GM18873 (cell line): Measurements from ENCODE around the gene PMS2.
"Not testable (repeated sequence)": the region's sequence is repeated elsewhere in the genome, so short reads cannot be mapped to it uniquely, and the experiment has no call there.

ENCODE experiments used
- ATAC-seq: cut with Tn5 transposase; IDR thresholded peaks from one replicate; pipeline ENCODE4 v1.9.1; 2021; ENCODE audit warnings: mild to moderate bottlenecking, moderate library complexity, moderate number of reproducible peaks; ENCODE audit not compliant: unreplicated experiment, low FRiP score

The PMS2 gene

GRCh38 chr7:6020371-6021286 lies 11.8 kb upstream of the PMS2 start:
- ATAC-seq = no peak

DNA sequence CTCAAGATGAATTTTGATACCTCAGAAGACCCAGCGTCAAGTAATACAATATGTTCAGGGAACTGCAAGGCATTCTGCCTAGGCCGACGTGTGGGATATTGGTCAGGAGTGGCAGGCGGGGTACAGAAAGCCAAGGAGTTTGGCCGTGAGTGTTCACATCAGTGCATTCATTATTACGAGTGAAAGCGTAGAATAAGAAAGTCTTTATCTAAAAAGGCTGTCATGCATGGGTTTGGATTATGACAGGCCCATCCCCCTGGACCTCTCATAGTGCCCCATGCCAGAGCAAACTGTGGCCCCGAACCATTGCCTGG lies 7.8 kb upstream of the PMS2 start:
- no peak for ATAC-seq

- ATAC-seq = no peak
These were observed 7.2 kb upstream of the PMS2 start for GRCh38 chr7:6015917-6016652.

DNA sequence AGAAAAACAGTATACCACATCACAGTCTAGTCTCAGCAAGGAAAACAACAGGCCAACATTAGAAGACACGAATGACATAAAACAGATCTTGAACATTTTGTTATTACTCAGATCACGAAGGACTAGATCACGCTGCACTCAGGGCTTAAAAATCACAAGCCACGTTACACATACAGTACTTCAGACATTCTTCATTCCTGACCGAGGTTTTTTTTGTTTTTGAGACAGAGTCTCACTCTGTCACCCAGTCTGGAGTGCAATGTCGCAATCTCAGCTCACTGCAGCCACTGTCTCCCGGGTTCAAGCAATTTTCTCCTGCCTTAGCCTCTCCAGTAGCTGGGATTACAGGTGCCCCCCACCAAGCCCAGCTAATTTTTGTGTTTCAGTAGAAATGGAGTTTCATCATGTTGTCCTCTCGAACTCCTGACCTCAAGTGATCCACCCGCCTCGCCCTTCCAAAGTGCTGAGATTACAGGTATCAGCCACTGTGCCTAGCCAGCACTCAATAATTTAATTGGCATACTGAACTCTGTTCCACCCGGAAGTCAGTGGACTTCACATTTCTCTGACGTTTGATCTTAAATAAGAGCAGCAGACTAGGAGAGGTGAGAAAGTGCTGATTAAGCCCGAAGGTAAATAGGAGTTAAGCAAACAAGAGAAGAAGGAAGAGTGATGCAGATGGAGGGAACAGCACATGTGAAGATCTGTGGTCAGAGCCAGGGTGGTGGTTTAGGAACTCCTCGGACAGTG lies 3.7 kb upstream of the PMS2 start:
- ATAC-seq = no peak

DNA sequence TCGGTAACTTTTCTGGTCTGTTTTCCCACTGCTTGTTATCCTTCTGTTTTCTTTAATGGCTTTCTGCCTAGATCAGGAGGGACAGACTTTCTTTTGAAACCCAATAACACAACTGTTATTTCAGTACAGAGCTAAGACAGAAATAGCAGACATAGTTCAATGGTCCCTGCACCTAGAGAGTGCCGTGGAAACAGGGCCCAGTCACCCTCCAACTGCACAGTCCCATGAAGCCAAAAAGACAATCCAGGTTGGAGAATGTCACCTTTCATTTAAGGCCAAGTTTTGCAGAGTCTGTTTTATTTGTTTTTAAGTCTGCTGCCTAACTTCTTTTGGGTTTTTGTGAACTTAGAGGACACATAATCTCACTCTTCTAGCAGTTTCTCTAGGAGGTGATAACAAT lies 2.7 kb upstream of the PMS2 start:
- no peak for ATAC-seq

DNA sequence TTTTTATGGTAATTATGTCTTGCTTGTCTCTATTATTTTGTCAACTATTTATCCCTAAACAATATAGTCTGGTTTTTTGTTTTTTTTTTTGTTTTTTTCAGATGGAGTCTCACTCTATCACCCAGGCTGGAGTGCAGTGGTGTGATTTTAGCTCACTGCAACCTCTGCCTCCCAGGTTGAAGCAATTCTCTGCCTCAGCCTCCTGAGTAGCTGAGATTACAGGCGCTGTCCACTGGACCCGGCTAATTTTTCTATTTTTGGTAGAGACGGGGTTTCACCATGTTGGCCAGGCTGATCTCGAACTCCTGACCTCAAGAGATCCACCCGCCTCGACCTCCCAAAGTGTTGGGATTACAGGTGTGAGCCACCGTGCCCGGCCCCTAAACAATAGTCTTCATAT lies 1.5 kb upstream of the PMS2 start:
- ATAC-seq = not testable (repeated sequence)

- not testable (repeated sequence) for ATAC-seq
These were observed 836 bp downstream of the PMS2 start for GRCh38 chr7:6007835-6008590.

GRCh38 chr7:6007386-6007785 lies 1.5 kb downstream of the PMS2 start:
- ATAC-seq = no peak

DNA sequence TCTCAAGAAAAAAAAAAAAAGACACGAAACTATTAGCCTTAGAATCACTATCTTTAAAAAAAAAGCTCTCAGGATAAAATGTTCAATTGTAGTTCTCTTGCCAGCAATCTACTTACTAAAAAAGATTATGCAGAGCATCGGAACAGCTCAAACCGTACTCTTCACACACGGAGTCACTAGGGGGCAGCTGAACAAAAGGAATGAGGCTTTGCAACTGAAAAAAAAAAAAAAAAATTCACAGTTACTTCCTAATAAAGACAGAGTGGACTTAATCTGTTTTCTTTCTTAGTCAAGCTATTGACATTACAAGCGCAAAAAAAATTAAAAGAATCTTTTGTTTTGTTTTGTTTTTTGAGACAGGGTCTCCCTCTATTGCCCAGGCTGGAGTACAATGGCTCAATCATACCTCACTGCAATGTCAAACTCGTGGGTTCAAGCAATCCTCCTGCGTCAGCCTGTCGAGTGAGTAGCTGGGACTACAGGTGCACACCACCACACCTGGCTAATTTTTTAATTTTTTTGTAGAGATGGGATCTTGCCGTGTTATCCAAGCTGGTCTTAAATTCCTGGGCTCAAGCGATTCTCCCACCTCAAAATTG lies 11.5 kb downstream of the PMS2 start:
- no peak for ATAC-seq

- not testable (repeated sequence) for ATAC-seq
These were observed 21.8 kb downstream of the PMS2 start for GRCh38 chr7:5987061-5987460.

DNA sequence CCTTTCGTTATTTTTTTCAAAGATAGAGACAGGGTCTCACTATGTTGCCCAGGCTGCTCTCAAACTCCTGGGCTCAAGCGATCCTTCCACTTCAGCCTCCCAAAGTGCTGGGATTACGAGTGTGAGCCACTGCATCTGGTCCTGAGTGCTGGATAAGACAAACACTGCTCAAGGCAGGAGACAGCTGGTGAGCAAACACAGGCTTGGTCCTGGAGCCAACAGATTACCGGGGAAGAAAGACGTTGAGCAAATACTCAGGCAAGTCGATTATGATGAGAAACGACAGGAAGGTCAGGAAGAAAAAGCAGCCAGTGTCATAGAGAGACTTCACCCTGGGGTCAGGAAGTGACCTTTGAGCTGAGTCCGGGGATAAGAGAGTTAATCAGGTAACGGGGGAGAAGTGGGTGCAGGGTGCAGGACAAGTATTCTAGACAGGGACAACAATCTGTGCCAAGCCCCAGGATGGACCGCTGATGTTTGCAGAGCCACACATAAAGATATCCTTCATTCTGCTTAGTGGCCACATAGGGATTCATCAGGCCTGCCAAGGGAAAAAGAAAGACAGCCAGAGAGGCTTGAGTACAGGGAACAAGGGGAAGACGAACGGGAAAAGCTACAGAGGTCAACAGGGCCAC lies 29.1 kb downstream of the PMS2 start:
- ATAC-seq = not testable (repeated sequence)

DNA sequence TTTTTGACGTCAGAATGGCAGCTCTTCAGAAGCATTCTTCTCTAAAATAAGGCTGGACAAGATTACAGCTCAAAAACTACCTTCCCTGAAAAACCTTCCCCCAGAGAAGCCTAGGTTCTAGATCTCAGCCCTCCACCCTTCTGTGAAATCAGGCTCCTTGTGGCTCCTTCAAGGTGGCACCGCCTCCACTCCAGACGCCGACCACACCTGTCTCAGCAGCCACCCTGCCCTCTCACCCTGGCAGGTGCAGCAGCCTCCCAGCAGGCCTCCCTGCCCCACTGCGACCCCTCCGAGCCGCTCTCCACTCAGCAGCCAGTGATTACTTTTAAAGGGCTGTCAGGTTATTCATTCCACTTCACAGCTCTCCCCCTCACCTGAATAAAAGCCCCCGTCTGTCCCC lies 35.3 kb downstream of the PMS2 start:
- ATAC-seq = not testable (repeated sequence)

DNA sequence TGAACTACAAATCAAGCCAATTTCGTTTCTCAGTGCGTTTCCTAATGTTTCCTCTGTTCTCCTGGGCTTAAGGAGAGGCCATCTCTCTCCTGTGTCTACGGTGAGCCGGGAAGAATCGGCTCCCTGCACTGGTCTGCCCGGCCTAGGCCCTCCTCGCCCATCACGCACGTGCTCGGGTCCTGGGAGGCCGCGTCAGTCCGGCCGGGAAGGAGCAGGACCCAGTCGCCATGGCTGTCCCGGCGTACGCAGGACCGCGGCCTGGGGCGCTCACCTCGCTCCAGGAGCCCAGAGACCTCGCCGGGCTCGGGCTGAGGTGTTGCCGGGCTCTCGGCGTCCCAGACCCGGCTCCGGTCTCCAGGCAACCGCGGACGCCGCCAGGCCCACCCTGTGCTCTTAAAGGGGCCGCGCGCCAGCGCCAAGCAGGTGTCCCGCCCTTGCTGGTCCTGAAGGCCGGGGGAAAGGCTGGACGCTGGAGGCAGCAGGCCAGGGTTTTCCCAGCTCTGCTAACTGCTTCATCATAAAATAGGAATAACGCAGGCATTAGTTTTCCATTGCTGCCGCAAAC lies 38.4 kb downstream of the PMS2 start, which contains the start of gene RSPH10B:
RSPH10B (minus strand) TSS at position 343 of the 565 bp plus-strand sequence. CDS start 3,573 bp downstream, outside the sequence.
- not testable (repeated sequence) for ATAC-seq

DNA sequence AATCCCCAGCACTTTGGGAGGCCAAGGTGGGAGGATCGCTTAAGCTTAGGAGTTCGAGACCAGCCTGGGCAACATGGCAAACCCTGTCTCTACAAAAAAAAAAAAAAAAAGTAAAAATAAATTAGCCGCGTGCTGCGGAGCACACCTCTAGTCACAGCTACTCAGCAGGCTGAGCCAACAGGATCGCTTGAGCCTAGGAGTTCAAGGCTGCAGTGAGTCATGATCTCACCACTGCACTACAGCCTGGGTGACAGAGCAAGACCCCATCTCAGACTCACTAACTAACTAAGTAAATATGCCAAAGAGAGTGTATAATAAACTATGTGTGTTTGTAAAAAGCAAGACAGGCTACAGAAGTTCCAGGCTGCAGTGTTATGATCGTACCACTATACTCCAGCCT lies 45.0 kb downstream of the PMS2 start:
- not testable (repeated sequence) for ATAC-seq

DNA sequence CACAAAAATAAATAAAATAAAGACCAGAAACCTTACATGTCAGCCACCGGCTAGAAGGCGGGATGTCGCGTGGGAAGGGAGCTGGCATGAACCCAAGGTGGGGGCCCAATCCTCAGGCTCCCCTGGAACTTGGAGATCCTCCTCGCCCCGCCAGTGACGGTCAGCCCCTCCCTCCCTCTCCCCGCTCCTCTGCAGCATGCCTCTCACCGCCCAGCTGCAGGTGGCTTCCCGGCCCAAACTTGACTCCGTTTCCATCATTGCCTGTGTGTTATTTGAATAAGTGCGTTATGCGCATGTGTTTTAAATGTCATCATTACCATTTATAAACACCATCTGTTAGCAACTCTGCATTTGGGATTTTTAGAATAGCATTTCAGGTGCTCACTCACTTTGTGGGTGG lies 45.6 kb downstream of the PMS2 start:
- not testable (repeated sequence) for ATAC-seq

DNA sequence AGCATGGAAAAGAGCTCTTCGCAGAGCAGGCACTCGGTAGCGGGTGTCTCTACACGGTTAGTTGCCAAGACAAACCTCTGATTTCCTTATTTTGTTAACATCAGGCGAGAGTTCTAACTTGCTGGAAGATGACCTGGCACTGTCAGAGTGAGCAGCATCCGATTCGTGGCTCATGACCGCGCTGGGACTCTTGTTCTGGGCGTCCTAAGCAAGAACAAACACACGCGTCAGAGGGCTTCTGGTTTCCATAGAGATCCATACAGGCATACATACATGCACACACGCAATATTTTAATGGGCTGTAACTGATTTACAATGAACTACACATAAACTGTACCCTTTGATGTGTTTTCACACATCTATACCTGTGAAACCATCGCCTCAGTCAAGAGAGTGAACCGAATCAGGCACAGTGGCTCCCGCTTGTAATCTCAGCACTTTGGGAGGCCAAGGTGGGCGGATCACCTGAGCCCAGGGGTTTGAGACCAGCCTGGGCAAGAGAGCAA lies 73.9 kb downstream of the PMS2 start:
- not testable (repeated sequence) for ATAC-seq

DNA sequence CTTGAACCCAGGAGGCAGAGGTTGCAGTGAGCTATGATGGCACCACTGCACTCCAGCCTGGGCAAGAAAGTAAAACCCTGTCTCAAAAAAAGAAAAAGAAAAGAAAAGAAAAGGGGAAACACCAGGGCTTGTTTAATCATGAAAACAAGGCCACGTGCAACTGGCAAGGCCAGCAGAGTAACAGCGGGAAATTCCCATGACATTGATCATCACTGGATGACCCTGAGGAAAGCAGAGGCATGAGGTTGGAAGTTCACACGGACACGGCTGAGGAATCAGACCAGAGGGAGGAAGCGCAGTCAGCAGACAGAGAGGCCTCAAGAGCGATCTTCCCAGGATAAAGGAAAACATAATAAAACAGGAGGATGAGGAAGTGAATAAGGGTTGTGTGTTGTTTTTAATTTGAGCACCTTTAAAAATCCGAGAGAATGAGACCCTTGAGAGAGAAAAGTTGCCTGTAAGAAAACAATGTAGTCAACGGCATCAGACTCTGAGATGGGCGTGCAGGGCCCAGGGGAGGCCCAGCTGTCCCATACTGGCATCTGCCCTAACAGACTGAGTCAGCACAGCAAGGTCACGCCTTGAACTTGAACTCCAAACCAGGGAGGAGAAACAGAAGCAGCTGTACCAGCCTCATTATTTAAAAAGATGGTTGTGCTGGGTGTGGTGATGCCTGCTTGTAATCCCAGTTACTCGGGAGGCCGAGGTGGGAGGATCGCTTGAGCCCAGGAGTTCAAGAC lies 76.8 kb downstream of the PMS2 start:
- not testable (repeated sequence) for ATAC-seq

DNA sequence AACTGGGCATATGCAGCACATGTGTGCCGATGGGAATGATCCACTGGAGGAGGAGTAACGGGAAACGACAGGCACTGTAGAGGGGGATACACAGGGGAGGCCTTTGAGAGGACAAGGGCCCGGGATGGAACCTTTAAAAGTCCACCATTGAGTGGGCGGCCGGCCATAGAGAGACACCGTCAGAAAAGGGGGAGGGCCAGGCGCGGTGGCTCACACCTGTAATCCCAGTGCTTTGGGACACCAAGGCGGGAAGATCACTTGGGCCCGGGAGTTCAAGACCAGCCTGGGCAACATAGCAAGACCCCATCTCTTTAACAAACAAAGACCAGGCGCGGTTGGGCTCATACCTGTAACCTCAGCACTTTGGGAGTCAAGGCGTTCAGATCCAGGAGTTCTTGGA lies 77.6 kb downstream of the PMS2 start:
- ATAC-seq = not testable (repeated sequence)
